GM12873 (cell line): ENCODE data around the gene FXYD1.

Source experiments
- TF ChIP-seq, protein P1 (sequence below): IDR thresholded peaks from 2 replicates; pipeline ENCODE4 v1.5.1; 2012; ENCODE audit warnings: low read depth, mild to moderate bottlenecking, moderate library complexity, low read length, control low read depth; ENCODE audit not compliant: insufficient read depth; ENCODE audit errors: missing control alignments

The FXYD1 gene

DNA sequence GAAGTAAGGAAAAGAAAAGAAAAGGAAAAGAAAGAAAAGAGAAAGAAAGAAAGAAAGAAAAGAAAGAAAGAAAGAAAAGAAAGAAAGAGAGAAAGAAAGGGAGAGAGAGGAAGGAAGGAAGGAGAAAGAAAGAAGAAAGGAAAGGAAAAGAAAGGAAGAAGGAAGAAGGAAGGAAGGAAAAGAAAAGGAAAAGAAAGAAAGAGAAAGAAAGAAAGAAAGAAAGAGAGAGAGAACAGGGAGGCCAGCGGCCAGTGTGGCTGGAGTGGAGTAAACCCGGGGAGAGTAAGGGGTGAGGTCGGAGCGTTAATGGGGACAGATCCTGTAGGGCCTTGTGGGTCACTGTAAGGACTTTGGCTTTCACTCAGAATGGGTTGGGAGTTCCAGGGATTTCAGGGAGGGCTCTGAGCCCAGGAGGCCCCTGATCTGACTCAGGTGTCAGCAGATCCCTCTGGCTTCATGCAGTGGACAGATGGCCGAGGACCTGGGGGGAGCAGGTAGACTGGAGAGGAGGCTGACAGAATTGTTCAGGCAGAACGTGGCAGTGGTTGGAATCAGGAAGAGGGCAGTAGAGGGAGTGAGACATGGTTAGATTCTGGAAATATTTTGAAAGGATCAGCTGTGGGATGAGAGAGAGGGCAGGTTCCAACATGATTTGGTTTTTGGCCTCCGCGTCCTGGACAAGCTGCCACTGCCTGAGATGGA lies 42.8 kb upstream of the FXYD1 start:
- TF ChIP-seq, protein P1, sequence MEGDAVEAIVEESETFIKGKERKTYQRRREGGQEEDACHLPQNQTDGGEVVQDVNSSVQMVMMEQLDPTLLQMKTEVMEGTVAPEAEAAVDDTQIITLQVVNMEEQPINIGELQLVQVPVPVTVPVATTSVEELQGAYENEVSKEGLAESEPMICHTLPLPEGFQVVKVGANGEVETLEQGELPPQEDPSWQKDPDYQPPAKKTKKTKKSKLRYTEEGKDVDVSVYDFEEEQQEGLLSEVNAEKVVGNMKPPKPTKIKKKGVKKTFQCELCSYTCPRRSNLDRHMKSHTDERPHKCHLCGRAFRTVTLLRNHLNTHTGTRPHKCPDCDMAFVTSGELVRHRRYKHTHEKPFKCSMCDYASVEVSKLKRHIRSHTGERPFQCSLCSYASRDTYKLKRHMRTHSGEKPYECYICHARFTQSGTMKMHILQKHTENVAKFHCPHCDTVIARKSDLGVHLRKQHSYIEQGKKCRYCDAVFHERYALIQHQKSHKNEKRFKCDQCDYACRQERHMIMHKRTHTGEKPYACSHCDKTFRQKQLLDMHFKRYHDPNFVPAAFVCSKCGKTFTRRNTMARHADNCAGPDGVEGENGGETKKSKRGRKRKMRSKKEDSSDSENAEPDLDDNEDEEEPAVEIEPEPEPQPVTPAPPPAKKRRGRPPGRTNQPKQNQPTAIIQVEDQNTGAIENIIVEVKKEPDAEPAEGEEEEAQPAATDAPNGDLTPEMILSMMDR, result no peak

DNA sequence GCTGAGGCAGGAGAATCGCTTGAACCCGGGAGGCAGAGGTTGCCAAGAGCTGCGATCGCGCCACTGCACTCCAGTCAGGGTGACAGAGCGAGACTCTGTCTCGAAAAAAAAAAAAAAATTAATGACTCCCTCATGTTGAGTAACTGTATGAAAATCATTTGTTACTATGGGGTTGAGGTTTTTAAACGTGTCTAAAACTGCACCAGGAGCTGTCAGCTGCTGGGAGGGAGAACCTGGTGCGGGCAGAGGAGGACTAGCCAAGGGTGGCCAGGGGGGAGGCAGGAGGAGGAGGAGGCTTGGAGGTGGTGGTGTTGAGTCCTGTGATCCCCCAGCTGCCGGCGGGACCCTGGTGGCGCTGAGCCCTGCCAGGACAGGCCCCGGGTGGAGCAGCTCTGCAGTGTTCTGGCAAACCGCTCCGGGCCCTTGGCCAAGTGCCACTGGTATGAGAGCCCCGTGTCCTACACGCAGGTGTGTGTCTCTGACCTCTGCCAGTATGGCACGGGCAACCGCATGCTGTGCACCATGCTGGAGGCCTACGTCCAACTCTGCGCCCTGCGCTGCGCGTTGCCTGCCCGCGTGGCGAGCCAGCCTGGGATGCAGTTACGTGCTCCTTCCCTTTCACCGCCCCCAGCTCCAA lies 40.1 kb upstream of the FXYD1 start:
- TF ChIP-seq, protein P1, result no peak

DNA sequence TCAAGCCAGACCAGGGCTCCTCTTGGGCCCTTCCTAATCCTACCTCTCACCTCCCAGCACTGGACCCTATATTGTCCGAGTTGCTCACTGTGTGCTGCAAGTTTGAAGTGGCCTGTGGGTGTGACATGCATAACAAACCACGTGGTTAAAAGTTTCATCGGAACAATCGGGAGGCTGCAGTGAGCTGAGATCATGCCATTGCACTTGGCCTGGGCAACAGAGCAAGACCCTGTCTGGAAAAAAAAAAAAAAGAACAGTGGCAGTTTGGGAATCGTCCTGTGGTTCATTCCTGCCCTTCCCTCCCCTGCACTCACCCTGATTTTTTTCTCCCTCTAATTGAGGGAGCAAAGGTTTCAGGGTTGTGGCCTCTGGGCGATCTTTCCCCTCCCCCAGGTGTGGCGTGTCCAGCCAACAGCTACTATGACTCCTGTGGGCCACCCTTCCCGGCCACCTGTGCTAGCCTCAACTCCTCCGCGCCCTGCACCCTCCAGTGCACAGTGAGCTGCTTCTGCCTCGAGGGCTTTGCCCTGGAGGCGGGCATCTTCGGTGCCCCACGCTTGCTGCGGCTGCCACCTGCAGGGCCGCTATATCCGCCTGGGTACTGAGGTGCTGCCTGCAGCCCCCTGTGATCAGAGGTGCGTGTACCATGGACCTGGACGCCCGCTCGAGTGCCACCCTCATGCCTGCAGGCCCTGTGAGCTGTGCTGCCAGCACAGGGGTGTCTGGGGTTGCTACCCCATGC lies 39.3 kb upstream of the FXYD1 start:
- TF ChIP-seq, protein P1, result no peak

DNA sequence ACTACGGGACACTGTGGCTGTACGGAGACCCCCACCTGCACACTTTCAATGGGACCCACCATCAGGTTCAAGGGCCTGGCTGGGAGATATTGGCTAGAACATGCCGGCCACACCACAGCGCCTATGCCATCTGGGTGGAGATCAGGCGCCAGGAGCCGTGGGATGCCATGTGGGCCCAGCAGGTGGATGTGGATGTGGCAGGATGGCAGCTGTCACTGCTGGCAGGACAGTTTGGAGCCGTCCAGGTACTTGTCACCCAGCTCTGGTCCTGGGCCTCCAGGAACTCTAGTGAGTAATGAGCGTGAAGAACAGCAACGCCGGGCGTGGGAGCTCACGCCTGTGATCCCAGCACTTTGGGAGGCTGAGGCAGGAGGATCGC lies 38.7 kb upstream of the FXYD1 start:
- TF ChIP-seq, protein P1, result no peak

DNA sequence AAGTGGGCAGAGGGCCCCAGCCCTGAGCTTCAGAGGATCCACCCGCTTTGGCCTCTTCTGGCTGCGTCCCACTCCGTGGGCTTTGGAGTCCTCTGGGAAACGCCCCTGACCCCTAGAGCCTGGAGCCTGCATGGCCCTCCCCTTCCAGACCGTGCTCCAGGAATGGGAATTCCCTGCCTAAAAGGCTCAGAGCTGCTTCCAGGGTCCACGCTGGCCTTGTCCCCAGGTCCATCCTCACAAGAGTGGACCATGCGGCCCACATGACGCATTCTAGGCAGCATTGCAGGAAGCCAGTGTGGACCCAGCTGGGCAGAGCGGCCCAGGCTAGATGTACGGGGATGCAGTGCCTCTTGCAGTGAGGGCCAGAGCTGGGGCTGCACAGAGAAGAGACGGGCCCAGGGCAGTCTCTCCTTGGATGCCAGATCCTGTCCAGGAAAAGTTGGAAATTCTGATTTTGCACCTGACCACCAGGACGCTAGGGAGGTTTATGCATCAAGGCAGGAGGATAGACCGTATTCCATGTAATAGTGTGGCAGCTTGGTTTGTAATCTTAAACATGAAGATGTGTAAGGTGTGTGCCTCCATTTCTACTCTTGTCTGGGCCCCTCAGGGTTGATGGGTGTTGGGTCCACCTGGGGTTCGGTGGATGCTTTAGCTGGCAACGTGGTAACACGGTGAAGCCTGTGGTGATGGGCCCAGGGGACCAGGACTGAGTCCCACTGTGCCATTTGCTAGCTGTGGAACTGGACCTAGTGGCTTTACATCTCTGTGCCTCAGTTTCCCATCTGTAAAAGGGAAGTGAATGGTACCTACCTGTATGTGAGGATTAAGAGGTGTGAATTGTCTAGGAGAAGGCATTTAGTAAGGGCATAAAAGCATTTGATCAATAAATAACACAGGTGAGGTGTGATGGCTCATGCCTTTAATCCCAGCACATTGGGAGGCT lies 37.8 kb upstream of the FXYD1 start:
- TF ChIP-seq, protein P1, result no peak

DNA sequence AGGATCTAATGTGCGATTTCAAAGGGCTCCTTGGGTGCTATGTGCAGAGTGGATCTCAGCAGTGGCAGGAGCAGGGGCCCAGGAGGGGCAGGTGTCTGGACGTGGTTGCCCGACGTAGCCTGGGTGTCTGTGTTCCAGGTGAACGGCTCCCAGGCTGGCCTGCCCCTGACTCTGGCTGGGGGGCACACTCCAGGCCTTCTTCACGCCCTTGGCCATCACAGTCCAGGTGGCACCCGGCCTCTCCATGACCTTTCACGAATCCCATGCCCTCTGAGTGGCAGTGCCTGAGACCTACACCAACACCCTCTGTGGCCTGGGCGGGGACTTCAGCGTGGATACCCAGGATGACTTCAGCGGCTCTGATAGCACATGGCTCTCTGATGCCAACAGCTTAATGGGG lies 34.3 kb upstream of the FXYD1 start:
- TF ChIP-seq, protein P1, result no peak
